Thyroid gland (tissue), 4 donors: ENCODE measurements around the gene TCEA2. TPM values are rescaled to one million over a fixed set of nuclear protein-coding genes. Genes with fewer than 3 reads are reported as not detected.

ENCODE experiments used
- DNase-seq, 2 donors: peaks; one replicate each; pipeline ENCODE4 v3.0.0-alpha.2; 2019
- H3K27ac ChIP-seq, 3 donors: fragments of 200-600 bp; sonication (generic); 1 replicate in 2 of 3; 2 replicates in 1 of 3; pipeline ENCODE4 v1.5.1; 2016 to 2019; ENCODE audit warnings: mild to moderate bottlenecking in 1 of 3, moderate library complexity in 1 of 3
- H3K27me3 ChIP-seq: fragments of 200-600 bp; sonication (generic); one replicate; pipeline ENCODE4 v1.5.1; 2019
- H3K36me3 ChIP-seq, 2 donors: fragments of 200-600 bp; sonication (generic); one replicate each; pipeline ENCODE4 v1.5.1; 2016 to 2019
- H3K4me1 ChIP-seq, 2 donors: fragments of 200-600 bp; sonication (generic); one replicate each; pipeline ENCODE4 v1.5.1; 2017 to 2019
- H3K4me3 ChIP-seq, 3 donors: fragments of 200-600 bp; sonication (generic); replicated peaks in 1 of 3; 1 replicate in 2 of 3; 2 replicates in 1 of 3; pipeline ENCODE4 v1.5.1; 2016; ENCODE audit warnings: mild to moderate bottlenecking in 1 of 3
- H3K9me3 ChIP-seq: fragments of 200-600 bp; sonication (generic); one replicate; pipeline ENCODE4 v1.5.1; 2017
- POLR2A ChIP-seq, 2 donors: fragments of 450-650 bp; IDR thresholded peaks; one replicate each; pipeline ENCODE4 v1.6.1; 2017; ENCODE audit warnings: antibody characterized with exemption in 2 of 2, mild to moderate bottlenecking in 2 of 2, moderate library complexity in 1 of 2
- WGBS, 2 donors: methylation state at CpG; one replicate each; pipeline ENCODE4 v1.1.5; 2017; 5-methylcytosine and 5-hydroxymethylcytosine counted together
- intact Hi-C: fragments of 100-400 bp; cut with DNase I; formaldehyde crosslinking; loops from one replicate; pipeline ENCODE4 v1.15.1; 2023
- total RNA-seq, 4 donors: library from RNA; depleted of rRNA; stranded (reverse); fragments of >200 nt; gene quantifications; one replicate each; pipeline ENCODE4 v1.2.3, GENCODE V29; 2016
- TF ChIP-seq, protein P1 (sequence below), 6 experiments: fragments of 200-600 bp in 3 of 6; fragments of 450-650 bp in 3 of 6; sonication (generic) in 3 of 6; IDR thresholded peaks; one replicate each; pipeline ENCODE4 v1.5.1; 2016 to 2019; ENCODE audit warnings: antibody characterized with exemption in 6 of 6, mild to moderate bottlenecking in 2 of 6, inconsistent platforms in 1 of 6, moderate library complexity in 1 of 6

TCEA2 gene
- total RNA-seq, 4 donors from 2014 or later = 20.9 to 43.1 (median 24.4) TPM

DNA sequence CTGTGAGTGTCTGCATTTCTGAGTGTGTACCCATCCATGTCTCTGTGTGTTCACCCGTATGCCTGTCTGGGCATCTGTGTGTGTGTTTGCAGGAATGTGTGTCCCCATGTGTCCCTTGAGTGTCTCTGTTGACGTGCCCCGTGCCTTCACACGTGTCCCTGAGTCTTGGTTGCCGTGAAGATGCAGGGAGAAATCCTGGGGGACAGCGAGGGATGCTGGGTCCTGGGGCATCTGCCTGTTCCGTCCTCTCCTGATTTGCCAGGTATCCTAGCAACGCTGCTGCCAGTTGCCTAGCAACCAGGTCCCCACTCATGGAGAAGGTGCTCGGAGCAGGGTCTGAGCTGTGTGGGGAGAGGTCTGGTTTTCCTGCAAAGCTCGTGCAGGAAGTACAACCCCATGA, 27.2 kb downstream of the TCEA2 start:
- intact Hi-C loops = no loop called here
- no peak overlapping the region for H3K27ac ChIP-seq
- no peak for DNase-seq
- H3K4me3 ChIP-seq = no peak overlapping the region
- TF ChIP-seq, protein P1, sequence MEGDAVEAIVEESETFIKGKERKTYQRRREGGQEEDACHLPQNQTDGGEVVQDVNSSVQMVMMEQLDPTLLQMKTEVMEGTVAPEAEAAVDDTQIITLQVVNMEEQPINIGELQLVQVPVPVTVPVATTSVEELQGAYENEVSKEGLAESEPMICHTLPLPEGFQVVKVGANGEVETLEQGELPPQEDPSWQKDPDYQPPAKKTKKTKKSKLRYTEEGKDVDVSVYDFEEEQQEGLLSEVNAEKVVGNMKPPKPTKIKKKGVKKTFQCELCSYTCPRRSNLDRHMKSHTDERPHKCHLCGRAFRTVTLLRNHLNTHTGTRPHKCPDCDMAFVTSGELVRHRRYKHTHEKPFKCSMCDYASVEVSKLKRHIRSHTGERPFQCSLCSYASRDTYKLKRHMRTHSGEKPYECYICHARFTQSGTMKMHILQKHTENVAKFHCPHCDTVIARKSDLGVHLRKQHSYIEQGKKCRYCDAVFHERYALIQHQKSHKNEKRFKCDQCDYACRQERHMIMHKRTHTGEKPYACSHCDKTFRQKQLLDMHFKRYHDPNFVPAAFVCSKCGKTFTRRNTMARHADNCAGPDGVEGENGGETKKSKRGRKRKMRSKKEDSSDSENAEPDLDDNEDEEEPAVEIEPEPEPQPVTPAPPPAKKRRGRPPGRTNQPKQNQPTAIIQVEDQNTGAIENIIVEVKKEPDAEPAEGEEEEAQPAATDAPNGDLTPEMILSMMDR (IDR thresholded peaks at IDR 0.05) = no peak
- no peak for TF ChIP-seq POLR2A (IDR thresholded peaks at IDR 0.05)
- no peaks in the 10 kb centered on the region for H3K36me3 ChIP-seq
- H3K27me3 ChIP-seq = no peaks in the 10 kb centered on the region
- H3K9me3 ChIP-seq = no peaks in the 10 kb centered on the region
- 55 to 67% methylated on average over 5 to 10 of the region's 10 CpGs for WGBS, 2 donors
- H3K4me1 ChIP-seq = no peaks in the 10 kb centered on the region

DNA sequence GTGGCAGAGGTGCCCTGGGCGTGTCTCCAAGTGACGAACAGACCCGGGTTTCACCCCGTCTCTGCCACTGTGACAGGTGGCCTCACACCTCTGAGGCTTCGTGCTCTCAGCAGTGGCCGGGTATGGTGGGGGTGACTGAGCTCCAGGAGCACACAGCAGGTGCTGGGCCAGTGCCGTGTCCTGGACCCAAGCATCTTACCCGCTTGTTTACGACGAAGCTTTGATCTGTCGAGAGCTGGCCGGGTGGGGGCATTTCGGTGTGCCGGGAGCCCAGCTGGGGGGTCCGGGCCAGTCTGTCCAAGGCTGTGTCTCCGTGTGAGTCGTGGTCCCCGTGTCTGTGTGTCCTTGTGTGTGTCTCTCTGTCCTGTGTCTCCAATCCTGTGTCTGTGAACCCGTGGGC, 28.3 kb downstream of the TCEA2 start:
- Histone ChIP-seq H3K36me3 (no peaks in the 10 kb centered on the region), H3K9me3 (no peaks in the 10 kb centered on the region), H3K27ac (no peak overlapping the region), H3K4me3 (no peak overlapping the region), H3K27me3 (no peaks in the 10 kb centered on the region), H3K4me1 (no peaks in the 10 kb centered on the region)
- DNase-seq = no peak
- intact Hi-C loops = no loop called here
- 81 to 82% methylated on average over 7 to 14 of the region's 19 CpGs for WGBS, 2 donors
- TF ChIP-seq POLR2A (IDR thresholded peaks at IDR 0.05) = no peak

DNA sequence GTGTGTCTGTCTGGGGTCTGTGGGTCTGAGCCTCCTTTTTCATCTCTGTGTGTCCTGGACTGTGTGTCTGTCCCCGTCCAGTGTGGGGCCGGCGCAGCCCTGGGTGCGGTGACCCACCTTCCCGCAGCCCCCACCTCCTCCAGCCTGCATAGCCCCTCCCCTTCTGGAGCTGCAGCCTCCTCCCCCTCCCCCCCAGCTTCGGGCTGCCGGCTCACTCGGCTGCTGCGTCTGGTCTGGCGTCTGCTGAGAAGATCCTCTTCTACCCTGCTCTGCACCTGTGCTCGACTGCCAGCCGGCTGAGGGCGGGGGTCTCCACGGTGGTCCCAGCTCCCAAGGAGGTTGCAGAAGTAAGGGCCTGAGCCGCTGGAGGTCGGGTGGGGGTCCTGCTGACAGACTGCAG, 28.8 kb downstream of the TCEA2 start:
- no peak for DNase-seq
- TF ChIP-seq, protein P1 (IDR thresholded peaks at IDR 0.05) = no peak
- TF ChIP-seq POLR2A (IDR thresholded peaks at IDR 0.05) = no peak
- 27 to 31% methylated on average over 9 to 15 of the region's 16 CpGs for WGBS, 2 donors
- Histone ChIP-seq H3K4me1 (no peaks in the 10 kb centered on the region), H3K27ac (no peak overlapping the region), H3K9me3 (no peaks in the 10 kb centered on the region), H3K27me3 (no peaks in the 10 kb centered on the region), H3K36me3 (no peaks in the 10 kb centered on the region), H3K4me3 (no peak overlapping the region)
- intact Hi-C loops = no loop called here

DNA sequence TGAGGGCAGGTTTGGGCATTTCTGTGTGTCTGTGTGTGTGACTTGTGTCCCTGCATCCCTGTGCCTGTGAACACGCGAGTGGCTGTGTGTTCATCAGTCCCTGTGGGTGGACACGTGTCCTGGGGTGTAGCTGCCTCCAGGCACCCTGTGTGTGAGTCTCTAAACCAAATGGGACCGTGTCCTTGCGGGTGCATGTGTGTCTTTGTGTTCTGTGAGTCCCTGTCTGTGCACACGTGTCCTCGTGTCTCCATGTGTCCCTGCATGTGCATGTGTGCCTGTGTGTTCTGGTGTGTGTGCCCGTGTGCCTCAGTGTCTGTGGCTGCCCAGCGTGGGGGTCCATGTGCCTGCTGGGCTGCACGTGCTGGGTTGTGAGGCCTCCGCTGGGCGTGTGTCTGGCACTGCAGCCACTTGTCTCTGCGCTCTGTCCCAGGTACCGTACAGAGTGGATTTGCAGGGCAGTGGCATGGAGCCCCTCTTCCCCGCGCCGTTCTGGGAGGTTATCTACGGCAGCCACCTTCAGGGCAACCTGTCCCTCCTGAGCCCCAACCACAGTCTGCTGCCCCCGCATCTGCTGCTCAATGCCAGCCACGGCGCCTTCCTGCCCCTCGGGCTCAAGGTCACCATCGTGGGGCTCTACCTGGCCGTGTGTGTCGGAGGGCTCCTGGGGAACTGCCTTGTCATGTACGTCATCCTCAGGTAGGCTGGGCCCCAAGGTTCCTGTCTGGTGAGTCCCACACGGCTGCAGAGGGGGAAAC, 29.4 kb downstream of the TCEA2 start:
- Histone ChIP-seq H3K27ac (no peak overlapping the region), H3K36me3 (no peaks in the 10 kb centered on the region), H3K9me3 (no peaks in the 10 kb centered on the region), H3K27me3 (no peaks in the 10 kb centered on the region), H3K4me3 (no peak overlapping the region), H3K4me1 (no peaks in the 10 kb centered on the region)
- intact Hi-C loops = no loop called here
- TF ChIP-seq, protein P1 (IDR thresholded peaks at IDR 0.05) = no peak
- TF ChIP-seq POLR2A (IDR thresholded peaks at IDR 0.05) = no peak
- no peak for DNase-seq
- 56 to 78% methylated on average over 5 to 22 of the region's 27 CpGs for WGBS, 2 donors

DNA sequence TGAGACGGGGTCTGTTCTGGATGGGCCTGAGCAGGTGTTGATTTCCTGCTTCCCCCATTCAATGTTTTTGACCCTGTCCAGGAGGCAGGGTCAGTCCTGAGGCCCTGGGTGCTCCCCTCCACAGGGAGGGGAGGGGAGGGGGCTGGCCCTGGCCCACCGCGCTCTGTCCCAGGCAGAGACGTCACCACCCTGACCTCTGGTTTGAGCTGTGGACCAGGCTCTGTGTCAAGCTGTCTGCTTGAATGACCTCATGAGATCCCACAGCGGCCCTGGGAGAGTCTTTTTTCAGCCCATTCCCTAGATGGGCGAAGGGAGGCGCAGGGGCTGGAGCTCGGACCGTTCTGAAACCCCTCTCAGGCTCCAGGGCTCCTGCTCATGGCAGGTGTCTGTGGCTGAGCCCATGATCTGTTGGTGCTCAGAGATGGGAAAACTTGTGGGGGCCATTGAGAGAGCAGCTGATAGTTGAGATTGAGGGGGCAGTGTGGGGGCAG, 30.1 kb downstream of the TCEA2 start:
- no peak for DNase-seq
- WGBS, 2 donors = 50 to 60% methylated on average over 2 to 8 of the region's 9 CpGs
- intact Hi-C loops = no loop called here
- no peaks in the 10 kb centered on the region for H3K4me1 ChIP-seq
- no peaks in the 10 kb centered on the region for H3K27me3 ChIP-seq
- TF ChIP-seq, protein P1 (IDR thresholded peaks at IDR 0.05) = no peak
- TF ChIP-seq POLR2A (IDR thresholded peaks at IDR 0.05) = no peak
- no peak overlapping the region for H3K4me3 ChIP-seq
- no peaks in the 10 kb centered on the region for H3K9me3 ChIP-seq
- no peaks in the 10 kb centered on the region for H3K36me3 ChIP-seq
- no peak overlapping the region for H3K27ac ChIP-seq
